Measurements from ENCODE around the gene NTHL1. TPM values are rescaled to one million over a fixed set of nuclear protein-coding genes. Genes with fewer than 3 reads are reported as not detected.

NTHL1 gene
- total and polyA plus RNA-seq, 2 donors (not counting 1 experiment from before 2014, with no cell fraction given): 8.4 to 44.4 TPM

- Histone ChIP-seq H3K36me3 (ENCODE audit: control insufficient read depth, insufficient read depth, low read length) (peaks cover 37% of the 10 kb centered on the region), H2AFZ (ENCODE audit: low read length) (no peak overlapping the region)
- no peak for TF ChIP-seq EZH2 (IDR thresholded peaks at IDR 0.05; ENCODE audit: low read length, missing control alignments)
- TF ChIP-seq, protein P1, sequence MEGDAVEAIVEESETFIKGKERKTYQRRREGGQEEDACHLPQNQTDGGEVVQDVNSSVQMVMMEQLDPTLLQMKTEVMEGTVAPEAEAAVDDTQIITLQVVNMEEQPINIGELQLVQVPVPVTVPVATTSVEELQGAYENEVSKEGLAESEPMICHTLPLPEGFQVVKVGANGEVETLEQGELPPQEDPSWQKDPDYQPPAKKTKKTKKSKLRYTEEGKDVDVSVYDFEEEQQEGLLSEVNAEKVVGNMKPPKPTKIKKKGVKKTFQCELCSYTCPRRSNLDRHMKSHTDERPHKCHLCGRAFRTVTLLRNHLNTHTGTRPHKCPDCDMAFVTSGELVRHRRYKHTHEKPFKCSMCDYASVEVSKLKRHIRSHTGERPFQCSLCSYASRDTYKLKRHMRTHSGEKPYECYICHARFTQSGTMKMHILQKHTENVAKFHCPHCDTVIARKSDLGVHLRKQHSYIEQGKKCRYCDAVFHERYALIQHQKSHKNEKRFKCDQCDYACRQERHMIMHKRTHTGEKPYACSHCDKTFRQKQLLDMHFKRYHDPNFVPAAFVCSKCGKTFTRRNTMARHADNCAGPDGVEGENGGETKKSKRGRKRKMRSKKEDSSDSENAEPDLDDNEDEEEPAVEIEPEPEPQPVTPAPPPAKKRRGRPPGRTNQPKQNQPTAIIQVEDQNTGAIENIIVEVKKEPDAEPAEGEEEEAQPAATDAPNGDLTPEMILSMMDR (conservative IDR thresholded peaks at IDR 0.05 in 1 of 2, IDR thresholded peaks at IDR 0.05 in 1 of 2; ENCODE audit: low read depth in 1 of 2, low read length in 2 of 2): no peak
Measured at GRCh38 chr16:2060346-2060745, 12.7 kb upstream of the NTHL1 start.

DNA sequence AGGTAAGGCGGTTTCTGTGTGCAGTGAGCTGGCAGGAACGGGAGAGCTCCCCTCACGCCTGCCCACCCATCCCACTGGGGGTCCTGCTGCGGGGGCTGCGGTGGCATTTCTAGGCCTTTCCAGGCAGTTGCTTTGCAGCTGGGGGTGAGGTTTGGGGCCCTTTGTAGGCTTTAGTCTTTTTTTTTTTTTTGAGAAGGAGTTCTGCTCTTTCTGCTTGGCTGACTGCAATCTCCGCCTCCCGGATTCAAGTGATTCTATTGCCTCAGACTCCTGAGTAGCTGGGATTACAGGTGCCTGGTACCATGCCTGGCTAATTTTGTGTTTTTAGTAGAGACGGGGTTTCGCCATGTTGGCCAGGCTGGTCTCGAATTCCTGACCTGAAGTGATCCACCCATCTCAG lies 11.2 kb upstream of the NTHL1 start:
- Histone ChIP-seq H4K20me1 (ENCODE audit: control insufficient read depth, extremely low read depth, insufficient read depth, low read length) (no peaks in the 10 kb centered on the region), H3K36me3 (ENCODE audit: control insufficient read depth, insufficient read depth, low read length) (peaks cover 34% of the 10 kb centered on the region), H3K4me1 (ENCODE audit: control insufficient read depth, extremely low read depth, insufficient read depth, low read length) (no peaks in the 10 kb centered on the region), H3K9ac (ENCODE audit: insufficient read depth, low read length) (no peak overlapping the region), H3K4me2 (ENCODE audit: extremely low read depth, insufficient read depth, low read length) (no peak overlapping the region), H3K4me3 (replicated peaks in 1 of 4; ENCODE audit: control extremely low read depth in 1 of 4, insufficient read depth in 1 of 4, low read depth in 3 of 4, low read length in 4 of 4) (no peak overlapping the region), H3K27me3 (ENCODE audit: control insufficient read depth, insufficient read depth, low read length) (no peaks in the 10 kb centered on the region), H3K79me2 (ENCODE audit: control insufficient read depth, insufficient read depth, low read length) (no peaks in the 10 kb centered on the region), H2AFZ (ENCODE audit: low read length) (no peak overlapping the region), H3K9me3 (ENCODE audit: control insufficient read depth, insufficient read depth, low read depth, low read length) (no peaks in the 10 kb centered on the region), H3K27ac (ENCODE audit: insufficient read depth, low read length) (no peak overlapping the region)
- no peak for TF ChIP-seq EZH2 (IDR thresholded peaks at IDR 0.05; ENCODE audit: low read length, missing control alignments)
- TF ChIP-seq, protein P1 (conservative IDR thresholded peaks at IDR 0.05 in 1 of 2, IDR thresholded peaks at IDR 0.05 in 1 of 2; ENCODE audit: low read depth in 1 of 2, low read length in 2 of 2): no peak
- no peak for DNase-seq (ENCODE audit: low read depth in 2 of 2)

More at GRCh38 chr16:2060346-2060745, 12.7 kb upstream of the NTHL1 start:
- Histone ChIP-seq H3K4me2 (ENCODE audit: extremely low read depth, insufficient read depth, low read length) (no peak overlapping the region), H3K9me3 (ENCODE audit: control insufficient read depth, insufficient read depth, low read depth, low read length) (no peaks in the 10 kb centered on the region), H3K27me3 (ENCODE audit: control insufficient read depth, insufficient read depth, low read length) (no peaks in the 10 kb centered on the region), H3K27ac (ENCODE audit: insufficient read depth, low read length) (no peak overlapping the region), H3K79me2 (ENCODE audit: control insufficient read depth, insufficient read depth, low read length) (no peaks in the 10 kb centered on the region), H3K9ac (ENCODE audit: insufficient read depth, low read length) (no peak overlapping the region), H3K4me3 (replicated peaks in 1 of 4; ENCODE audit: control extremely low read depth in 1 of 4, insufficient read depth in 1 of 4, low read depth in 3 of 4, low read length in 4 of 4) (no peak overlapping the region), H3K4me1 (ENCODE audit: control insufficient read depth, extremely low read depth, insufficient read depth, low read length) (no peaks in the 10 kb centered on the region), H4K20me1 (ENCODE audit: control insufficient read depth, extremely low read depth, insufficient read depth, low read length) (no peaks in the 10 kb centered on the region)
- DNase-seq (ENCODE audit: low read depth in 2 of 2): no peak

DNA sequence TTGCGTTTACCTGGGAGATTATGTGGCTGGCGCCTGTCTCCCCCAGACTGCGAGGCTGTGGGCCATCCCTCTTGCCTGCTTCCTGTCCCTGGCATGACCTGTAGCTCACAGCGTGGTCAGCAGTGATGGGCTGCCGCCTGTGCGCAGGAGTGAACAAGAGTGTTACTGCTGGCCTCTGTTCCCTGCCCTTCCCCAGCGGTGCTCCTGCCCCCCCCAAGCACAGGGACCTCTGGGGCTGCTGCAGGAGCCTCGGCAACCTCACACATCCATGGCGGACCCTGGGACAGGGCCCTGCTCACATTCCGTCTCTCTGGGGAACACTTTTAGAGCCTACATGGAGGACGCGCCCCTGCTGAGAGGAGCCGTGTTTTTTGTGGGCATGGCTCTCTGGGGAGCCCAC lies 10.8 kb upstream of the NTHL1 start:
- TF ChIP-seq, protein P1 (conservative IDR thresholded peaks at IDR 0.05 in 1 of 2, IDR thresholded peaks at IDR 0.05 in 1 of 2; ENCODE audit: low read depth in 1 of 2, low read length in 2 of 2): no peak
- no peak for TF ChIP-seq EZH2 (IDR thresholded peaks at IDR 0.05; ENCODE audit: low read length, missing control alignments)
- no peaks in the 10 kb centered on the region for H3K9me3 ChIP-seq (ENCODE audit: control insufficient read depth, insufficient read depth, low read depth, low read length)
- H2AFZ ChIP-seq (ENCODE audit: low read length): no peak overlapping the region
- no peaks in the 10 kb centered on the region for H3K27me3 ChIP-seq (ENCODE audit: control insufficient read depth, insufficient read depth, low read length)
- H3K27ac ChIP-seq (ENCODE audit: insufficient read depth, low read length): no peak overlapping the region
- H4K20me1 ChIP-seq (ENCODE audit: control insufficient read depth, extremely low read depth, insufficient read depth, low read length): no peaks in the 10 kb centered on the region
- no peaks in the 10 kb centered on the region for H3K79me2 ChIP-seq (ENCODE audit: control insufficient read depth, insufficient read depth, low read length)
- peaks cover 33% of the 10 kb centered on the region for H3K36me3 ChIP-seq (ENCODE audit: control insufficient read depth, insufficient read depth, low read length)
- no peaks in the 10 kb centered on the region for H3K4me1 ChIP-seq (ENCODE audit: control insufficient read depth, extremely low read depth, insufficient read depth, low read length)
- no peak overlapping the region for H3K4me2 ChIP-seq (ENCODE audit: extremely low read depth, insufficient read depth, low read length)
- no peak for DNase-seq (ENCODE audit: low read depth in 2 of 2)
- H3K4me3 ChIP-seq (replicated peaks in 1 of 4; ENCODE audit: control extremely low read depth in 1 of 4, insufficient read depth in 1 of 4, low read depth in 3 of 4, low read length in 4 of 4): no peak overlapping the region
- H3K9ac ChIP-seq (ENCODE audit: insufficient read depth, low read length): no peak overlapping the region
